GM11168 (cell line): ENCODE data around the gene ITIH2.
"Not testable (repeated sequence)": the region's sequence is repeated elsewhere in the genome, so short reads cannot be mapped to it uniquely, and the experiment has no call there.

Experiments
- in situ Hi-C: fragments of 300-500 bp; cut with MboI; formaldehyde crosslinking; loops from one replicate; pipeline ENCODE4 v1.12.0; 2022; ENCODE audit warnings: low sequenced_read_pairs; ENCODE audit not compliant: unreplicated experiment

ITIH2 gene

GRCh38 chr10:7703140-7703539 is at the start of gene ITIH2:
TSS of gene ITIH2 (plus strand) at chr10:7703316. CDS start at chr10:7703435, 119 bp downstream.
- in situ Hi-C loops: no loop called here

GRCh38 chr10:7657079-7657478 is 46.0 kb upstream of the ITIH2 start:
- in situ Hi-C loops: not testable (repeated sequence)

GRCh38 chr10:7657552-7657951 is 45.6 kb upstream of the ITIH2 start:
- in situ Hi-C loops: no loop called here

- in situ Hi-C loops: no loop called here
Observed at GRCh38 chr10:7659560-7659959, 43.6 kb upstream of the ITIH2 start.

GRCh38 chr10:7662522-7662921 is 40.6 kb upstream of the ITIH2 start:
- in situ Hi-C loops: no loop called here

- in situ Hi-C loops: no loop called here
Observed at GRCh38 chr10:7664707-7665106, 38.4 kb upstream of the ITIH2 start.

GRCh38 chr10:7665767-7666166 is 37.3 kb upstream of the ITIH2 start:
- in situ Hi-C loops: no loop called here

GRCh38 chr10:7666253-7667023 is 36.7 kb upstream of the ITIH2 start, which contains the start of gene ITIH5:
TSS of gene ITIH5 (minus strand) at chr10:7666966. CDS start at chr10:7666892, 74 bp downstream.
- in situ Hi-C loops: no loop called here

GRCh38 chr10:7667262-7668141 is 35.6 kb upstream of the ITIH2 start:
- in situ Hi-C loops: no loop called here

- in situ Hi-C loops: no loop called here
Observed at GRCh38 chr10:7670157-7670556, 33.0 kb upstream of the ITIH2 start.

GRCh38 chr10:7672341-7673134 is 30.6 kb upstream of the ITIH2 start:
- in situ Hi-C loops: no loop called here

- in situ Hi-C loops: no loop called here
Observed at GRCh38 chr10:7679256-7679655, 23.9 kb upstream of the ITIH2 start.

GRCh38 chr10:7680078-7680477 is 23.0 kb upstream of the ITIH2 start:
- in situ Hi-C loops: loop anchor here (10.0 kb wide), 1 partner anchor 155 kb away; no protein-coding TSS in a partner anchor

- in situ Hi-C loops: loop anchor here (10.0 kb wide), 1 partner anchor 162 kb away; no protein-coding TSS in a partner anchor
Observed at GRCh38 chr10:7686351-7687171, 16.6 kb upstream of the ITIH2 start.

- in situ Hi-C loops: loop anchor here (10.0 kb wide), 1 partner anchor 163 kb away; no protein-coding TSS in a partner anchor
Observed at GRCh38 chr10:7687228-7687907, 15.7 kb upstream of the ITIH2 start.

- in situ Hi-C loops: loop anchor here (10.0 kb wide), 1 partner anchor 165 kb away; no protein-coding TSS in a partner anchor
Observed at GRCh38 chr10:7689591-7689990, 13.5 kb upstream of the ITIH2 start.

- in situ Hi-C loops: not testable (repeated sequence)
Observed at GRCh38 chr10:7690885-7691597, 12.1 kb upstream of the ITIH2 start.

GRCh38 chr10:7692368-7692767 is 10.7 kb upstream of the ITIH2 start:
- in situ Hi-C loops: not testable (repeated sequence)
